Uterus (tissue), 2 donors: ENCODE data around the gene ACAD10.

Experiments
- POLR2A ChIP-seq, 2 donors: fragments of 450-650 bp; IDR thresholded peaks; one replicate each; pipeline ENCODE4 v1.6.1; 2016; ENCODE audit warnings: antibody characterized with exemption in 2 of 2, mild to moderate bottlenecking in 1 of 2, moderate library complexity in 1 of 2
- TF ChIP-seq, protein P1 (sequence below), 4 experiments: fragments of 200-600 bp in 2 of 4; fragments of 450-650 bp in 2 of 4; sonication (generic) in 2 of 4; IDR thresholded peaks; one replicate each; pipeline ENCODE4 v1.5.1; 2016 to 2019; ENCODE audit warnings: antibody characterized with exemption in 4 of 4, mild to moderate bottlenecking in 2 of 4, moderate library complexity in 1 of 4

GRCh38 chr12:111785651-111786050 is 99.8 kb downstream of the ACAD10 start:
- TF ChIP-seq, protein P1, sequence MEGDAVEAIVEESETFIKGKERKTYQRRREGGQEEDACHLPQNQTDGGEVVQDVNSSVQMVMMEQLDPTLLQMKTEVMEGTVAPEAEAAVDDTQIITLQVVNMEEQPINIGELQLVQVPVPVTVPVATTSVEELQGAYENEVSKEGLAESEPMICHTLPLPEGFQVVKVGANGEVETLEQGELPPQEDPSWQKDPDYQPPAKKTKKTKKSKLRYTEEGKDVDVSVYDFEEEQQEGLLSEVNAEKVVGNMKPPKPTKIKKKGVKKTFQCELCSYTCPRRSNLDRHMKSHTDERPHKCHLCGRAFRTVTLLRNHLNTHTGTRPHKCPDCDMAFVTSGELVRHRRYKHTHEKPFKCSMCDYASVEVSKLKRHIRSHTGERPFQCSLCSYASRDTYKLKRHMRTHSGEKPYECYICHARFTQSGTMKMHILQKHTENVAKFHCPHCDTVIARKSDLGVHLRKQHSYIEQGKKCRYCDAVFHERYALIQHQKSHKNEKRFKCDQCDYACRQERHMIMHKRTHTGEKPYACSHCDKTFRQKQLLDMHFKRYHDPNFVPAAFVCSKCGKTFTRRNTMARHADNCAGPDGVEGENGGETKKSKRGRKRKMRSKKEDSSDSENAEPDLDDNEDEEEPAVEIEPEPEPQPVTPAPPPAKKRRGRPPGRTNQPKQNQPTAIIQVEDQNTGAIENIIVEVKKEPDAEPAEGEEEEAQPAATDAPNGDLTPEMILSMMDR (IDR thresholded peaks at IDR 0.05) = no peak
- no peak for TF ChIP-seq POLR2A (IDR thresholded peaks at IDR 0.05)
